Stimulated activated CD4-positive, alpha-beta T cell treated with anti-CD3 and anti-CD28 coated beads, Interleukin-2, amount 100 ng/mL, for 4 hours (primary cell): ENCODE results near the gene TGFBR2.

ENCODE experiments used
- DNase-seq: peaks from one replicate; pipeline ENCODE4 v3.0.0-alpha.2; 2020; ENCODE audit warnings: low read depth

Gene TGFBR2

DNA sequence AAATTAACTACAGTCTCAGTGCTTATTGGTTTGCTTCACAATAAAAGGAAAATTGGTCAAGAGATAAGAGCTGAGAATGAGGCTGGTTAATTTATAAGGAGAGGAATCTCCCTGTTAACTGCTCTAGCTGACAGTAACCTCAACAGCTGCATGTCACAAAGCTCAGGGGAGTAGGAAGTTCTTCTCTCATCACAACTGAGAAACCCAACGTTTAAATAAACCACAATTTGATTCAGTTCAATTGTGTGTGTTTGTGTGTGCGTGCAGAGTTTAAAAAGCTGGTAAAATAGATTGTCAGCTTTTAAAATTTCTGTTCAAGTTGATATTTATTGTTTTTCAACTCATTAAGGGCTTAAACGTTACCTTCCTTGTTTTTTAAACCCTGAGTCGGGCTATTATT is 3.5 kb upstream of the TGFBR2 start:
- no peak for DNase-seq

DNA sequence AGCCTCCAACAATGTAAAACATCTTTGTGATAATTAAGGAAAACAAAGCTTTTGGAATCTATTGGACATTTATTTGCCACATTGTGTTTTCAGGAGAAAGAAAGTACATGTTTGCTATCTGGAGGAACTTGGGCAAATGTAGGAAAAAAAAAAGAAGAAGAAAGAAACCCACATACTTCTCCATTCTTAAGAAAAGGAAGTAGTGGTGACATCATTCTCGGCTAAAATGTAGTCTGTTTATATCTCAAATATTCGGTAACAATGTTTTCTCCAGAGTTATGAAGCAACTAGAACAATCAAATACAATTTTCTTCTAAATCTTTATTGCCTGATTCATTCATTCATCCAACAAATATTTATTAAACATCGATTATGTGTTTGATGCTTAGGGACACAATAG is 2.3 kb upstream of the TGFBR2 start:
- no peak for DNase-seq

DNA sequence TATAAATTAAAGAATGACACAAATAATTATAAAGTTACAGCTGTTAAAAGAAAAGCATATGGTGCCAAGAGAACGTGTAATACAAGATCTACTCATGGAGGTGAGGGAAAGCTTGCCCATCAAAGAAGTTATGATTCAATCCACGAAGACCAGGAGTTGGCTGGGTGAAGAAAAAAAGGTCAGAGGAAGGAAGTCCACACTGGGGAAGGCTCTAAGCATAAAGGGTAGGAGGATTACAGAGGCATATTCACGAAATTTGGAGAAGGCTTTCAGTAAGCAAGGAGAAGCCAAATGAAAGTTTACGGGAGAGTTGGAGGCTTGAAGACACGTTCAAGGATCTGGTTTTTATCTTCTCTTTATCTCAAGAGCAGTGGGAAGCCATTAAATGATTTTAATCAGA is 1.8 kb upstream of the TGFBR2 start:
- DNase-seq, result no peak

DNA sequence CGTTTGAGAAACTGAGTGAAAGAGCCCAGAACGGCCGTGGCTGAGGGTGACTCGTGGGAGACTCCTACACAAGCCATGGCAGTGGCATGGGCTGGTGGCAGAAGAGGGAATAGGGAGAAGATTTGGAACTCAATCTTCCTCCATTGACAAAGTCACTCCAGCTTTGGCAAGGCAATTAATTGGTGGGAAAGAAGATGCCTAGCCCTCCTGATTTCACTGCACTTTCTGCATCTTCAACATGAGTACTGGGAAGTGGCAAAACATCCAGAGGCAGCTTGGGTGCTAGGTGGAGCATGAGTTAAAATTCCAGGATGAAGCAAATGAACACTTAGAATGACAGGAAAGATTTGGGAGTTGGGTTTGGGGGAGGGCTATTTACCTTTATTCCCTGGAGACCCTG is 1.4 kb upstream of the TGFBR2 start:
- DNase-seq, result no peak

DNA sequence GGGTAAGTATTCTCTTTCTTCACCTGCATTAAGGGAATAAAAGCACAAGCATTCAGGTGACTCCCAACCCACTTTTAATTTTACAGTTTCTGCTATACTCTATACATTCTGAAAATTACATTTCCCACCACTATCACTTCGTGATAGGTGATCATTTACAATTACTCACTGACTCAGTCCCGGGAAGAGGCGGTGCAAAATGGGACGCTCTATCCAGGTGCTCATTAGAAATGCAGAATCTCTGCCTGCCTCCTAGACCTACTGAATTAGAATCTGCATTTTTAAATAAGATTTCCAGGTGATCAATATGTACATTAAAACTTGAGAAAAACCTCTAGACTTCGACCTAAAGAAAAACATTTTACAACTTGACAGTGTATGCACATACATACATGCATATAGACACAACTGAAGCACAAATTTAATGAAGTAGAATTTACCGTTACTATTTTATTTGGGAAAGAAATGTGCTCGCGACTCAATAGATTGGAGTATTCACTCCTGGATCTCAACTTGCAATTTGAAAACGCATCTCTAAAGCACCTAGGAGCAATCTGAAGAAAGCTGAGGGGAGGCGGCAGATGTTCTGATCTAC is 598 bp upstream of the TGFBR2 start:
- no peak for DNase-seq

DNA sequence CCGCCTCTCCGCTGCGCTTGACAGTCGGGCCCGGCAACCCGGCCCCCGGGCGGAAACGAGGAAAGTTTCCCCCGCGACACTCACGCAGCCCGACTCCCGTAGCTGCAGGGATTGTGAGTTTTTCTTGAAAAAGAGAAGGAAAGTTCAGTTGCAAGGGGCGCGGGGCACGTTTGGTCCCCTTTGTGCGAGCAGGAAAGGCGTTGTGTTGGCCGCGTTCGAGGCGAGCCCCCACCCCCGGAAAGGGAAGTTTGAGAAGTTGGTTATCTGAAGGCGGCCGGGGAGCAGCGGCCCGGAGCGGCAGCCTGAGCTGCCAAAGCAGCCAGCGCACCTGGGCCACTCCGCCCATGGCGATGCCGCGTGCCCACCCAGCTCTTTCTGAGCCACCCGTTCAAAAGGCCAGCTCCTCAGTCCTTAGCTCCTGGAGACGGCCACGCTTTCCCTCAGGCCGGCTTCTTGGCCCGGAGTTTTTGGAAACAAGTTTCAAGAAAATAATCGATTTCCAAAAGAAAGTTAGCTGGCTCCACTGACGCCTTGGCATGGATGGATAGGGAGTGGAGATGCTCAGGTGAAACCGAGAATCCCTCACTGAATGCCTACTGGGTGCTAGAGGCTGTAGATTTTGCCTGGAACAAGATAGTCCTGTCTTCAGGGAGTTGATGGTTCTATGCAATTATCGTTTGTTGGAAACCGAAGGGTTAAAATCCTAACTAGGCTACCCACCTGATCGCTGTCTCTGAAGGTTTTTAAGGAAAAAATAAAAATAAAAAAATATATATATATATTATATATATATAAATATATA is 832 bp downstream of the TGFBR2 start:
- DNase-seq, result peak; percentile 64

DNA sequence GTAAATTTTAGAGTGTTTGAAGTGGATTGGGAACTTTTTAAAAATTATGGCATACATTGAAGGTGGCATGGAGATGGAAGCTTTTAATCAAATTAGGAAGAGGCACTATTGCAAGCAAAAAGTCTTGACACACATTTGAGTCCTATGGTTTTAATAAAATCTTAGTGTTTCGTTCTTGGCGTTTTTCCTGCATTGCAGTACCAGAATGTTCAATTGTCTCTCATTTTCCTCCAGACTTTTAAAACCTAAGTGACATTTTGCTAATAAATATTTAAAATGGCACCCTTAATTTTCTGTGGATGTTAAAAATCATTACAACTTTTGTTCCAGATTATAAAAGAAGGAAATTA is 2.2 kb downstream of the TGFBR2 start:
- DNase-seq, result no peak

DNA sequence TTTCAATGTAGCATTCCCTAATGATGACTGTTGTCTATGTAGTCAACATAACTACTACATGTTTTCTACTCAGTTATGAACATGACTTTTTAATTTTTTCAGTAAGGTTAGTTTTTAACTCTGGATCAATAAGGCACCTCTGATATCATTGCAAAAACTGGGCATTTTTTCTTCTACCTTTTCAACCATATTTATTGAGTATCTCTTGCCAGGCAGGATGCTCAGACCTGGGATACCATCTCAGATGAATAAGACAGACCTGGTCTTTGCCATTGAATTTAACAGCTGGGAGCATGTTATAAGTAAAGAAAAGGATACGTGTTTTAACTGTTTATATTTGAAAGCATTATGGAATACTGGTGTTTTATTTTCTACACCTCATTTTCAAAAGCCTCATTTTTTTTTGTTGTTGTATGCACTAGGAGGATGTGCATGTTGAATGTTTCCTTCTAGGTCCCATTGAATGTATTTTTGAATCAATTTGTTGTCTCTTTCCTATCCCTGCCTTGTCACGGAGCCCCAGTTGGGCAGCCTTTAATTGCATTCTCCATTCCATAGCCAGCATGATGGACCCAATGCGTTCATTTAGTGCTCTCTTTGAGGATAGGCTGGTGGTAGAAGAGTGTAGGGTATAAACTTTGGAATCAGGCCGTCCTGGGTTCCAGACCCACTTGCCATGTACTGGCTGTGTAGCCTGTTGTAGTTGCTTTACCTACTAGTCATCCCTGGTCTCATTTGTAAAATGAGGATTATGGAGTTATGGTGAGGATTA is 3.7 kb downstream of the TGFBR2 start:
- DNase-seq, result no peak

DNA sequence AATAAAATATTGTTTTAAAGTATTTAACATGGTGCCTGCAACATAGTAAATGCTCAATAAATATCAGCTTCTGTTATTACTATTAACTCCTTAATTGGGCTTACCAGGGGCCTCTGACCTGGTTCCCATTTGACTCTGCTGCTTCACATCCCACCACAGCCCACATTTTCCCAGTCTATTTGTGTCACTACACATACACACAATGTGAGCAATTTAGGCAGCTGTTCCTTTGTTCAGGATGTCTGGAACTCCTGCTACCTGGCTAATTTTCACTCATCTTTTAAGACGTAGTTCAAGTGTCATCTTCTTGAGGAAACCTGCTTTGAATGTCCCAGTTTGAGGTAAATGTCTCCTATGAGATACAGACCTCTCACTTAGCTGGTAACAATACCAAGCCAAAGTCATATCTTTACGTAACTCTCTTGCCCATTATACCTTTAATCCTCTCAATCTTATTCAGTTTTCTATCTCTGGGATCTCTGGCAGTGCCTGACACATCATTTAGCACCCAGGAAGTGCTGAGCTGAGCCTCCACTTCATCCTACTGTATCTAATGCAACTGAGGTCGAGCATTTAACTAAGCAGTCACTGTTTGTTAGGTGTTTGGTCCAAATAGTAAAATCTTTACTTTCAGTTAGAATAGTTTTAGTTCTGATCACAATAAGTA is 4.4 kb downstream of the TGFBR2 start:
- DNase-seq, result no peak

DNA sequence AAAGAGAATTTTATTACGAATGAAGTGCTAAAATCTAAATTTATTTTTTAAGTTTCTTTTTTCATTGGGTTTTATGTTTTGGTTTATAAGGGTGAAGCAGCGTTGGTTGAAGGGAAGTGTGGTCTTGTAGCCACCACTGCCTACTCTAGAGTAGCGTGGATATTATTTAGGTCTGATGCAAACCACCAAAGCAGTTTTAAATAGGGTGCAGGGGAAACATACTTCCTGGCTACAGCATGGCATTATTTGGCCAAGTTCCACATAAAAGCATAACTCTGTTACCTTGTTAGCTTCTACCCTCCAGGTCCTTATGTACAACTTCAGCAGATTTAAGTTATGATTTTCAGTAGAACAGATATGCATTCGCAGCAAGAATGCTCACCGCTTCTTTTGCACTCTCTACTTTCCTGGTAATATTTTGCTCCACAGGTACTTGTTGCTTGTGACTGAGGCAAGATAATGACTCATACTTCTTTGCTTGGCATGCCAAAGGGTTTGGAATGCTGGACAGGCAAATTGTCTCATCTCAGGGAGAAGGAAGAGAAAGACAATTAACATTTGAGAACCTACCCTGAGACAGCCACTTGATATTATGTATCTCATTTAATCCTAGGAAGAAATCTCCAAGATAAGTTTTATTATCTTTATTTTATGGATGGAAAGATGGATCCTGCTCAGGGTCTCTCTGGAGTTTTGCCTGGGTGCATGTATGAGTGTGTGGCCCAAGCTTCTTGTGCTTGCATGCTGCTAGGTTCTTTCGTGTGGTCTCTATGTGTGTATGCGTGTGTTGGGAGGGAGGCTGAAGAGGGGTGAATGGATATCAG is 5.4 kb downstream of the TGFBR2 start:
- no peak for DNase-seq

DNA sequence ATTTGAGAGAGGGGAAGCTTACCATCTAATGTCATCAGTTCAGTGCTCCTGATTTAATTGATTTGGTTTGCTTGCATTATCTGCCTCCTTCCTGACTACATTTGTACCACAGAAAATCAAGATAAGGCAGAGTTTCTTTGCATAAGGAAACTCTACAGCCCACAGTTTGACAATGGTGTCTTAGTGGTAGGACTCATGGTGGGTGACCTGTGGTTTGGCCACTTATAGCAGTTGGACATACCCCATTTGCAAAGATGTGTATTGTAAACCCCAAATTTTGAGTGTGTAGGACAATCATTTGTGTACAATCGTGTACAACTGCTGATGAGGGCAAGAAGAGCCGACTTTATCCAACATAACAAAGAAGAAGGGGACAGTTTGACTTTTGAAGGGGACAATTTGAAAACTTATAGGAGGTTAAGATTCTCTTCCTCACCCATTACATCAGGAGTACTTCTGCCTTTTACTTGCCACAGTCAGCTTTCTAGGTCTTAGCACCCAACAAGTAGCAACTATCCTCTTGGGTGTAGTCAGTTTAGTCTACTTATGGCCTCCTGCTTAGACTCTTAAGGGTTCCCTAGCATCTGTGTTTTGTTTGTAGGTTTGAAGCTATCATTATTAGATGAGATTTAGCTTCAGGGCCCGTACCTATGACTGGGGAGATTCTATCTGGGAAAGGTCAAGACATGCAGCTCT is 6.2 kb downstream of the TGFBR2 start:
- DNase-seq, result no peak

DNA sequence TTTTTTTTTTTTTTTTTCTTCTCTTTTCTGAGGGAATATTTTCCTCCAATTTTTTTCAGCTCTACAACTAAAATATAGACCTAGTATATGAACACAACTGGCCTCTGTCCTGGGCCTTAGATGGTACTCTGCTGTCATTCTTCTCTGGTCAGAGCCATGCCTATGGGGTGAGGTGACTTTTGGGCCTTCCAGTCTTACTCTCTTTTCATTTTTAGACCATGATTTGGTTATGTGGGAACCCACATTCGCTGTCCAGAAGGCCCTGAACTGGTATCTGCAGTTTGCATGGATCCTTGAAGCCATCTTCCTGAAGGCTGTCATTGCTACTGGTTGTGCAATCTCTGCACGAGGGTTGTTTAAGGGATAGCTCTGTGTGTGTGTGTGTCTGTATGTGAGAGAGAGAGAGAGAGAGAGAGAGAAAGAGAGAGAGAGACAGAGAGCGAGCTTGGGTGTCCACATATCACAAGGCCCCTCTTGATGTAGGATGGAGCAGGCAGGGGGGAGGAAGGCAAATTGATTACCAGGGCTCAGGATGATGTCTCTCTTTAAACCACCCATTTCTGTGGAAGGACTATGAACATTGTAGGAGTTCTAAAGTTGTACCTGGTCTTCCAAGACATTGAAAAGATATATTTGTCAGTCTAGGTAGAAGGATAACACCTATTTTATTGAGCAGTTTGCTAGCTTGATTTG is 6.9 kb downstream of the TGFBR2 start:
- DNase-seq, result no peak

DNA sequence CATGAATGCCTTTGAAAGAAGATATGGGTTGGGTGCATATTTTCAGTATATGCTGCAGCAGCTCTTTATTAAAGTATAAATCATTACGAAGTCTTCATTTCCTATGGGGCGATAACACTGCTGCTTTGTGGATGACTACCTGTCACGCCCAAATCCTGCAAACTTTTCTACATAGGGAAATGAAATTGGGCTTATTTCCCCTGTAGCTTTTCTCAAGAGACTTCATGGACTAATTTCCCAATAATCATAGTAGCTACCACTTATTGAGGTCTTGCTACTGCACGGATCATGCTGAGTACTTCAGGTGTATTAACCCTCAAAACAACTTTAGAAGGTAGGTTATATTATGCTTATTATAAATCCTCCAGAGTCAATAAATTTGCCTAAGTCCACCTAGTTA is 8.0 kb downstream of the TGFBR2 start:
- no peak for DNase-seq

DNA sequence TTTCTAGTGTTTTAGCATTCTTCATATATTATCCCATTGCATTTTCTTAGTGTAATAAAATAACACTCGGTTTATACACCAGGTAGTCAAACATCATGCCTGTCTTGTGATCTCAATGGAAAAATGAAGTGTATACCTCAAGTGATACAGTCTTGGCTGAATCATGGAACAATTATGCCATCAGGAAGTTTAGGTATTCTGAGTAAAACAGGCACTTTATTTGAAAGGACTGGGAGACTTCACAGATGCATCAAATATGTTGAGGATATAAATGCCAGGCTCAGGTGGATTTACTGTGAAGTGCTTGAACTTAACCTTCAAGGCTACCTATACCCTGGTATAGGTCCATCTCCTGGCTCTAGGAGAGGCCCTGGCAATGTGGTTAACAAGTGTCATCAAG is 8.5 kb downstream of the TGFBR2 start:
- no peak for DNase-seq

DNA sequence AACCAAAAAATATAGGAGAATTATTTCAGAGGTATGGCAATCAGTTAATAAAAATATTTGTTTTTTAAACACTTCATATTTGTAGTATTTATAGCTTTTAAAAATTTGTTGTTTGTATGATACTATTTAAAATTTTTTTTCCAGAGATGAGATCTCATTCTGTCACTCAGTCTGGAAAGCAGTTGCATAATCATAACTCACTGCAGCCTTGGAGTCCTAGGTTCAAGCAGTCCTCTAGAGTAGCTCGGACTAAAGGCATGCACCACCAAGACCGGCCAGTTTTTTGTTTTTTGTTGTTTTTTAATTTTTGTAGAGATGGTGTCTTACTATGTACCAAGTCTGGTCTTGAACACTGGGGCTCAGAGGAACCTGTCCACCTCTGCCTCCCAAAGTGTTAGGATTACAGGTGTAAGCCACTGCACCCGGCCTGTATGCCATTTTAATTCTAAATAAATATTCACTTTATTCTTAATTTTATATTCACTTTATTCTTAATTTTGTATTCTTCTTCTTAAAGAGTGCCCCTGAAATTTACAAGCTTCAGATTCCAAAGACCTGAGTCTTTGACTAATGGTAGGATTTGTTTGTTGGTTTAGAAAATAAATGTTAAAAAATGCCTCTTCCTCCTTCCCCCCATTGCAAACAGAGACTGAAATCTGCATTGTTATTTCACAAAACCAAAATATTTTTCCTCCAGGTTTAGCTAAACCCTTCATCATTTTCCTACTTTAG is 9.4 kb downstream of the TGFBR2 start:
- no peak for DNase-seq

DNA sequence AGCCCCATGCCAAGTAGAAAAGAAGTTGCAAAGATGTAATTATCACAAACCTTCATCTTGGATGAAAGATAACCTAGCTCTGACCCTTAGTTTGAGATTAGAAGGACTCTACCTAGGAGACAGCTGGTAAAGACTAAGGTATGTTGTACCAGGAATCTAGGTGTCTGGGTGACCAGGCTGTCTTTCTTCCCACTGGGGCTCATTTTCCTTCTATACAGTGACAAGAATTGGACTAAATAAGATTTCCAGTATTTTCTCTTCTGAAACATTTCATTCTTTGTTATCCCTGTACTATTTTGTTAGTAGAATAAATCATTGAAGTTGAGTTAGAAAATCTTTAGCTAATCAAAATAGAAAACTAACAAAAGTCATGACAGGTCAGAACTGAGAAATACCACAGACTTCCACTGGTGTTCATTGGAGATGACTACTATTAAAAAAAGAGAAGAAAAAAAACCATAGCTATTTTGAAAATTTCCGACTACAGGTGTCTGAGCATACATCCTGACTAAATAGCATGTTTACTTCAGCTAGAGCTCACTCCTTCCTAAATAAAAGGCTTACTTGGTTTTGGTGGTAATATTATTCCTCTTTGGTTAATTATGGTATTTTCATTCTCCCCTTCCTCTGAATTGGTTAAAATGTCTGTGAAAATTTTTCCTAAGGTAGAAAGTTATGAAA is 10.1 kb downstream of the TGFBR2 start:
- DNase-seq, result no peak

DNA sequence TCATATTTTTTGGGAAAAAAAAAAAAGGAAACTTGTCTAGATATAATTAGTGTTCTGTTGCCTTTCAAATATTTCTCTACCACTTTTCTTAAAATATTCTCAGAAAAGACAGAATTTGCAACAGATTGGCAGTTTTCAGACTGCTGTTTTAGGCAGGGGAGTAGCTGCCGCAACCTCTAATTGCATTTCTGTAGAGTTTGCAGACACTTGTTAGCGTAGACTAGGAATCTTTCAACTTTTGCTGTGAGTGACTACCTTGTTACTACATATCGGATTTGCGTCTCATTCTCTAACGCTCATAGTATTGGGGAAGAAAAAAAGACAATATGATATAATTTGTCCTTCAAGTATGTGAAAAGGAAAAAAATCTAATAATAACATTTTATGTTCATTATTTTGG is 10.7 kb downstream of the TGFBR2 start:
- DNase-seq, result no peak

DNA sequence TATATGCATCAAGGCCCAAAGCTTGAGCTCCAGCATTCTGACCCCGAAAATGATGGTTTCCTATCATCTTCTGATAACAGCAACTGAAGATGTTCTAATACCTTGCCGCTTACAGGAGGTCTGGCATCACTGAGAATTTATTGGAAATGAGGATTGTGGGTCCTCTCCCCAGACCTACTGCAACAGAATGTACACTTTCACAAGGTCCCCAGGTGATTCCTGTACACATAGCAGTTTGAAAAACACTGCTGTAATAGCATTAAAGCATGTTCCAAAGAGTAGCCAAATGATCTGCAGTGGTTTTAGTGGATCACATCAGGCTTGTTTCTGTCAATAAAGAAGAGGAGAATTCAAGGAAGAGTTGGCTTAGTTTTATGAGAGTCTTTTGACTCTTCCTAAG is 11.3 kb downstream of the TGFBR2 start:
- no peak for DNase-seq

DNA sequence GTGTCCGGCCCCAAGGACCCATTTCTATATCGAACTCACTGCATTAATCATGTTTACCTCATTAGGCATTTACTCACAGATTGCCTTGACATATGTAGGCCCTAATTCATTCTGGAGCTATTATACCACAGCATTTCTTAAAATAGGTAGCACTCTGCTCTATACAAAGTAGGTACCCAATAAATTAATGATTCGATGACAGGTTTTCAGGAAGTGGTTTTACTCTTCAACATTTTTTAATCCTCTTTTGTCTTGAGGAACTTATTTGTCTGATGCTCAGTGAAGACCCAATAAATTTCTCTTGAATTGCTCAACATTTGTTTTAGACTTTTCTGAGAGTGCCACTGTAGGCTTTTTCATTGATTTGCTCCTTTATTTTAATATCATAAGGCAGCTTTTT is 12.1 kb downstream of the TGFBR2 start:
- no peak for DNase-seq
